Fibroblast of villous mesenchyme (primary cell): ENCODE results near the gene IL16. TPM values are rescaled to one million over a fixed set of nuclear protein-coding genes. Genes with fewer than 3 reads are reported as not detected.

Experiments used
- DNase-seq: peaks from one replicate; pipeline ENCODE4 v3.0.0-alpha.2; 2010; ENCODE audit warnings: low read depth
- H3K4me3 ChIP-seq: 2 replicates; pipeline ENCODE4 v1.5.1; 2011; ENCODE audit warnings: low read depth, mild to moderate bottlenecking, low read length
- total RNA-seq: library from RNA; depleted of rRNA; stranded (reverse); fragments of >200 nt; gene quantifications from 2 replicates; pipeline ENCODE4 v1.2.3, GENCODE V29; 2012
- TF ChIP-seq, protein P1 (sequence below): IDR thresholded peaks from 2 replicates; pipeline ENCODE4 v1.5.1; 2012; ENCODE audit warnings: low read depth, mild to moderate bottlenecking, low read length; ENCODE audit not compliant: insufficient read depth

The IL16 gene
- 0.32 TPM in 1 of 2 replicates, not detected in the other for total RNA-seq

DNA sequence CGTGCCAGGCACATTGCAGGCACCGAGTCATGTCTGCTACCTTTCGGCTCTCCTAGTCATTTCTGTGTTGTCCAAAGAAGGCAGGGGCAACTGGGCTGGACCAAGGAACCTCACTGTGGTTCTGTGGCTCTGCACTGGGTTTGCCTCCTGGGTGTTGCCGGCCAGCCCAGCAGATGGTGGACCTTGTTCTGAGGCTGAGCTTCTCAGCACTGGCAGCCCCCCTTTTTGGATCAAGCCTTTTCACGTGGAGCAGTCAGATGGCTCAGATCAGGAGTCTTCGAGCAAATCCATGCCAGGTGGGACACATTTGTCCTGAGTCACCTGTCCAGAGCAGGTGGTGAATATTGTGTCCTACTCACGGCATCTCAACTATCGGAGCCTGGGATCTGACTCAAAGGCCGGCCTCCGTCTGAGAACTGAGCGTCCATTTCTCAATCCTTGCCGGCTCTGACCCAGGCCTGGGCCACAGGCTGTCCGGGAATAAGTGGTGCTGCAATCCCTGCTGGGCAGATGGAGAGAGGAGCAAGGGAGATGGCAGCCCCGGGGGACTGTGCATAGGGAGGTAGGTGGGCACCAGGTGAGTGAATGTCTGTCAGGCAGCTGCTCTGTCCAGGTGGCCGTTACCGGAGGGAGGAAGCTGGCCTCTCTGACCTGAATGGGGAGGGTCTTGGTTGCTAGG, at the start of gene IL16:
IL16 (plus strand) TSS at position 304 of the 679 bp plus-strand sequence. CDS start 28,521 bp downstream, outside the sequence.
- no peak within 1 kb of the TSS for H3K4me3 ChIP-seq
- TF ChIP-seq, protein P1, sequence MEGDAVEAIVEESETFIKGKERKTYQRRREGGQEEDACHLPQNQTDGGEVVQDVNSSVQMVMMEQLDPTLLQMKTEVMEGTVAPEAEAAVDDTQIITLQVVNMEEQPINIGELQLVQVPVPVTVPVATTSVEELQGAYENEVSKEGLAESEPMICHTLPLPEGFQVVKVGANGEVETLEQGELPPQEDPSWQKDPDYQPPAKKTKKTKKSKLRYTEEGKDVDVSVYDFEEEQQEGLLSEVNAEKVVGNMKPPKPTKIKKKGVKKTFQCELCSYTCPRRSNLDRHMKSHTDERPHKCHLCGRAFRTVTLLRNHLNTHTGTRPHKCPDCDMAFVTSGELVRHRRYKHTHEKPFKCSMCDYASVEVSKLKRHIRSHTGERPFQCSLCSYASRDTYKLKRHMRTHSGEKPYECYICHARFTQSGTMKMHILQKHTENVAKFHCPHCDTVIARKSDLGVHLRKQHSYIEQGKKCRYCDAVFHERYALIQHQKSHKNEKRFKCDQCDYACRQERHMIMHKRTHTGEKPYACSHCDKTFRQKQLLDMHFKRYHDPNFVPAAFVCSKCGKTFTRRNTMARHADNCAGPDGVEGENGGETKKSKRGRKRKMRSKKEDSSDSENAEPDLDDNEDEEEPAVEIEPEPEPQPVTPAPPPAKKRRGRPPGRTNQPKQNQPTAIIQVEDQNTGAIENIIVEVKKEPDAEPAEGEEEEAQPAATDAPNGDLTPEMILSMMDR: no peak
- DNase-seq: no peak

DNA sequence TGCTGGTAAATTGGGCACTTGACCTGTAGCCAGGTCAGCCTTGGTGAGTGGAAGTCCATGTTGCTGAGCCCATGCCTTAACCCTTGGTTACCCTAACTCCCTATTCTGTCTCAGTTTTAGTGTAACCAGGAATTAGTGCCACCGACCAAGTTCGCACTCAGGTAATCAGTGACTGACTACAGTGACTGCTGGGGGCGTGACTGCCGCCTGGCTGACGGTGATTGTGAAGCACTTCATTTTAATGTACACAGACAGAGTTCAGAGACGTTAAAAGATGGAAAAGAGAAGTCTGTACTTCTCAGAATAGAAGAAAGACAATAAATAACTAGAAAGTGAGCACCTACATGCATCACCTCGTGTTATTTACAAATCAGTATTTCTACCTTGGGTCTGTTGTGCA, 45.3 kb upstream of the IL16 start:
- TF ChIP-seq, protein P1: no peak
- no peak overlapping the region for H3K4me3 ChIP-seq
- no peak for DNase-seq

DNA sequence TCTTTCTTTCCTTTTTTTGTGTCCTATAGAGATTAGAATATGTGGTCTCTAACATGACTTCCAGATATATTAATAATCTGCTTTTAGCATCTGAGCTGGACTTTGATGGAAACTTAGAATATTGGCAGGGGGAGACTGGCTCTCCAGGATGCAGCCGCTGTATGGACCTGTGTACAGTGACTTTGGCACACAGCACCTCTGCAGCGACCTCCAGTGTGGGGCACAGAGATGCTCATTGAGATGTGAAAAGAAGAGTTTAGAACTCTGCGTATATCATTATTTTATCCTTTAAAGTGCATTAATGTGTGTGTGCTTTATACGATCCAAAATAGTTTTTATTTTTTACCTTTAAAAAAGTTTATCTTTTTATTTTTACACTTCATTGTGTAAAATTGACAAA, 44.3 kb upstream of the IL16 start:
- TF ChIP-seq, protein P1: no peak
- no peak overlapping the region for H3K4me3 ChIP-seq
- no peak for DNase-seq

DNA sequence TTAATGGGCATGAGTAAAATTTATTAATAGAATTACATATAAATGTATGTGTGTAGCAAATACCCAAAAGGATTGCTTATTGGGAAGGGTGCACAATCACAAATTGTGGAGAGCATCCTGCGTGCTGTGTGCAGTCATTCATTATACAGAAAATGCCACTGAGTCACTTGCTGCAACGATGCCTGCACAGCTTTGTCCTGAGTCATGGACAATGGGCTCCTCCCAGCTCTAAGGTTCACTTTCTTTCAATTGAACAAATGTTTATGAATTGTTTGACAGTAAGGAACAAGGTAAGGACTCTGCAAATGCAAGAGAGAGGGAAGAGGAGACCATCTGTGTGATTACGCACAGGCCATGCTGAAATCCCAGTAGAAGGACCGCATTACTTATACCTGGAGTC, 43.9 kb upstream of the IL16 start:
- H3K4me3 ChIP-seq: no peak overlapping the region
- DNase-seq: no peak
- TF ChIP-seq, protein P1: no peak

DNA sequence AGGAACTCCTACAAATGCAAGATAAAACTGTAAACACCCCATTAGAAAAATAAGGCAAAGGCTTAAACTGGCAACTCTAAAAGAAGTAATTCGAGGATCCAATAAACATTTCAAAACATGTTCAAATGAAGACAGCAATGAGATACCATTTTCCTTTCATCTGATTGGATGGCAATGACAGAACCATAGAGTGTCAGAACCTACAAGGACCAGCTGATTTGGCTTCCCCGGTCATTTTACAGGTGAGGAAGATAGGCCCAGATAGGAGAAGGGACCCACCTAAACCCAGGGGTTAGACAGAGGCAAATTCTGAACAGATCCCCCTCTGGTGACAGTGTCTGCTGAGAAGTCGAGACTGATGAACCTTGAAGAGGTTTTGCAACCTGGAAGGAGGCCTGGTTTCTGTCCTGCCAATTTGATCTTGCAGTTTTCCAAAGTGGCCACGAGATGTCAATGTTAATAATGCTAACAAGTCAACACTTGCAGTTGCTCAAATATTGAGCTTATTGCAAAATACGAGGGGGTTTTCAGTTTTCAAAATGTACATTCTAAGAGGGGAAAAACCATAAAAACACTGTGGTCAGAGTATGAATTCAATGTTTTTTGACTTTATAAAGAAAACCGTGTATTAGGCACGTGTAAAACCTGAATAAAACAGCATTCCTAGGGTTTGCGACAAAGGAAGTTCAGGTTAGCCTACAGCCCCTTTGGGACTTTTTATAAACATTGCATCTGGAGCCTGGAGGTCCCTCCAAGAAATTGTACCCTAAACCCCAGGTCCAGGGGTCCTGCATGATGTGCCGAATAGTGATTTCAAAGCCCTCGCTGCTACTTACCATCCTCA, 41.1 kb upstream of the IL16 start:
- TF ChIP-seq, protein P1: peak; percentile 61
- H3K4me3 ChIP-seq: no peak overlapping the region
- DNase-seq: peak; percentile 80

DNA sequence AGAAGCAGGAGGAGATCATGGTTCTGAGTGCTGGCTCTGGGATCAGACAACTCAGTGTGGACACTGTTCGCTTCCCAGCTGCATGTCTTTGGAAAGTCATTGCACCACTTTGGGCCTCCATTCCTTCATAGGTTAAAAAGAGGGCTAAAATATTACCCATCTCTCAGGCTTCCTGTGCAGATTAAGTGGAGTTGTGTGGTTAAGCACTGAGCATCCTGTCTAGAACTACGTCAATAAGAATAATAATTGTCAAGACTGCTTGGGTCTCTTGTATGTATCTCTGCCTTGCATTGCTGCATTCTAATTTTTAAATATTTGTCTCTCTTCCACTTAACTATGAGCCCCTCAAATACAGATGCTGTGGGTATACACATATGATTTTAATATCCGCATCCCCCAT, 40.4 kb upstream of the IL16 start:
- DNase-seq: no peak
- TF ChIP-seq, protein P1: no peak
- no peak overlapping the region for H3K4me3 ChIP-seq
